Measurements from ENCODE around the gene VEGFD.

Gene VEGFD

GRCh38 chrX:15299941-15300851, 84.0 kb downstream of the VEGFD start:
- no peak for DNase-seq

- DNase-seq = no peak
These were observed 85.4 kb downstream of the VEGFD start for GRCh38 chrX:15298780-15299179.

- no peak for DNase-seq
These were observed 86.0 kb downstream of the VEGFD start for GRCh38 chrX:15298201-15298600.

All from activated gamma-delta T cell (primary cell).